Gastroesophageal sphincter (tissue), 3 donors: Measurements from ENCODE around the gene TMEM139.

Experiments
- CTCF ChIP-seq, 4 experiments: fragments of 200-600 bp in 2 of 4; fragments of 450-650 bp in 2 of 4; sonication (generic) in 1 of 4; IDR thresholded peaks; one replicate each; pipeline ENCODE4 v1.5.1; 2017 to 2019; ENCODE audit warnings: antibody characterized with exemption in 4 of 4, mild to moderate bottlenecking in 2 of 4, moderate library complexity in 2 of 4
- POLR2A ChIP-seq, 2 donors: fragments of 450-650 bp; IDR thresholded peaks; one replicate each; pipeline ENCODE4 v1.6.1; 2017; ENCODE audit warnings: antibody characterized with exemption in 2 of 2, mild to moderate bottlenecking in 2 of 2, moderate library complexity in 1 of 2
- POLR2AphosphoS5 ChIP-seq: sonication (generic); formaldehyde crosslinking; IDR thresholded peaks from one replicate; pipeline ENCODE4 v1.6.1; 2017; ENCODE audit warnings: antibody characterized with exemption

GRCh38 chr7:143284591-143285469, at the start of gene TMEM139:
- TF ChIP-seq CTCF (IDR thresholded peaks at IDR 0.05) (no peak), POLR2A (IDR thresholded peaks at IDR 0.05) (no peak), POLR2AphosphoS5 (no peak)
